ENCODE measurements around the gene MYO7A.

The MYO7A gene

GRCh38 chr11:77170107-77170506 is 42.1 kb downstream of the MYO7A start:
- no peak for DNase-seq

DNA sequence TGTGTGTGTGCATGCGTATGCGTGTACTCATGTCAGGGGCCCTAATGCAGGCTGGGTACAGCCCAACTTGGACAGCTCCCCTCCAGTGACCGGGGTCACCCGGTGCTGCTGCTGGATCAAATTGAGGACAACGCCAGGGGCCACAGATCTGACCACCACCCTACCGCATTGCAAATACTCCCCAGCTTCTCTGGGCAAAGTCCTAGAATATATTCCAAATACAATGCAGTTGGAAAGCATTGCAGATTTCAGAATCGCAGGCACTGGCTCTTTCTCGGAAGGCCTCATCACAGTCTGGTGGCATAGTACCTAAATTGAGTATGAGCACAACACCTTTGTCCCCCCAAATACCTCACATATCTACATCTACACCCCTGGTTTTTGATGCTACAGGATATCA is 43.2 kb downstream of the MYO7A start:
- DNase-seq, result no peak

DNA sequence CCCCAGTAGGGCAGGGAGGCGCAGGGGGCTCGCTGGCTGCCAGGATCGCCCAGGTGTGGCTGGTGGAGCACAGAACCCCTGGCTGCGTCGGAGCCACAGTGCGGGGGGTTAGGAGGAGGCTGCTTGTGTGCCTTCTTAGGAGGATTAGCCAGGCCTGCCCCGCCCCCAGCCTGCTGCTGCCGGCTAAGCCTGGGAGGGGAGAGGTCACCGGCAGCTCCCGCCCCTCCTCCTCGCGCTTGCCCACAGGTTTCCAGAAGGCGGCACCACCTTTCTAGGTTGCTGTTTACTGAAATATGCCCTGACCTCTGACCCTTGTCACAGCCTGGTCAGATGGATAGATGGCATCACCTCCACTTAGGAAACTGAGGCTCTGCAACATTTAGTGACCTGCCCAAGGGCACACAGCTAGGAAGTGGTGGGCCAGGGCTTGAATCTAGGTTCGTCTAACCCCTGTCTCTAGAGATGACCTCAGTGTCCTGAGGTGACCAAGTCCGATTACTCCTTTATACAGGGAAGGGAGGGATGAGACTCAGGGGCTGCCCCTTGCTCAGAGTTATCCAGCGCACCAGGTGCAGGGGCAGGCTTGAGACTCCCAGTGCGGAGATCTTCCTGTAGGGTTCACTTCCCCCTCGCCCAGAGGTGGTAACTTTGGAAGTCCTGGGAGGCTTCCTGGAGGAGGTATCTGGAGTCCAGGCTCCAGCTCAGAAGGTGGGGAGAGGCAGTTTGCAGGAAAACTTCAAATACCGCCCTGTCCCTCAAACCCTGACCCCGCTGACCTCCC is 44.0 kb downstream of the MYO7A start:
- no peak for DNase-seq

- no peak for DNase-seq
These were observed 44.6 kb downstream of the MYO7A start for GRCh38 chr11:77172666-77172982.

DNA sequence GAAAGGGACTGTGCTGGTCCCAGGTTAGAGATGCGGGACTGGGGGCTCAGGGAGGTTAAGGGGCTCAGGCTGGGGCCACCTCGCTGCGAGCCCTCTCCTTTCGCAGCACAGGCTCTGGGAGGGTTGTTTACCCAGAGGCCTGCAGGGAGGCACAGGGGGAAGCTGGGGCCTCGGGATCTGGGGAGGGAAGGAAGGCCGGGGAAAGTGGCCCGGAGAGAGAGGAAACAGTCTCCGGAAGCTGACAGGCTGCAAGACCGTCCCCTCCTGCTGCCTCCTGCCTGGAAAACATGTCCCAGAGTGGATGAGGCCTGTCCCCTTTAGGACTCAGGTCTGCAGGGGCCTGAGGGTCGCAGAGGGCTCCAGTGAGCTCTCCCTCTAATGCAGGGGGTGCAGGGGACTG is 45.4 kb downstream of the MYO7A start:
- DNase-seq, result no peak

GRCh38 chr11:77174559-77174958 is 46.5 kb downstream of the MYO7A start:
- no peak for DNase-seq

DNA sequence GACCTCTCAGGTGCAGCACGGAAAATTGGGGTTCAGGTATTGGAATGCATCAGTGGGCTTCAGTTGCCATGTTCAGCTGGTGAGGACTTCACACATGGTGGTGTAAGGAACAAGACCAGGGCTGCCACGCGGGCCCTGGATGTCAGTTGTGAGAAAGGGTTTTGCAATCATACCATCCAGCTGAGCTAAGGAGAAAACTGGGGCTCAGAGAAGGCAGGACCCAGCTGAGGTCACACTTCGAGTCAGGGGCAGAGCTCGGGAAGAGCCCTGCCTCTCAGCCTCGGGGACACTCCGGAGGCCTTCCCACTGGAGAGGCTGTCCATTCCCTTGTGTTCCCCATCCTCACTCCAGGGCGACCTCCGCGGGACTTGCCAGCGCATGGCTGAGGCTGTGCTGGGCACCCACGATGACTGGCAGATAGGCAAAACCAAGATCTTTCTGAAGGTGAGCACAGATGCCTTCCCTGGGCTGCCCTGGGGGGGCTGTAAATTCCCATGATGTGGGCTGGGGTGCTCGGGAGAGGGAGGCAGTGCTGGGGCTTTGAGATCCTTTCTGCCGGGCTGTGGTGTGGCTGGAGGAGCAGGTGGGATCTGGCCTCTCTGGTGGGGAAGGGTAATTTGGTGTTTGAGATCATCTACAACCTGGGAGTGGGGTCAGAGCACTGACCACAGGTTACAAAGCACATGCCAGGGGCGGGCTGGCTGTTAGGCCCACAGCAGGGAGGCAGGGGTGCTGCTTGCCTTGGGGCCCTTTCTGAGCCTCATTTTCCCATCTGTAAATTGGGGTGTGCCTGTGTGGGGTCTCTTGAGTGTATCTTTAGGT is 47.2 kb downstream of the MYO7A start:
- no peak for DNase-seq

DNA sequence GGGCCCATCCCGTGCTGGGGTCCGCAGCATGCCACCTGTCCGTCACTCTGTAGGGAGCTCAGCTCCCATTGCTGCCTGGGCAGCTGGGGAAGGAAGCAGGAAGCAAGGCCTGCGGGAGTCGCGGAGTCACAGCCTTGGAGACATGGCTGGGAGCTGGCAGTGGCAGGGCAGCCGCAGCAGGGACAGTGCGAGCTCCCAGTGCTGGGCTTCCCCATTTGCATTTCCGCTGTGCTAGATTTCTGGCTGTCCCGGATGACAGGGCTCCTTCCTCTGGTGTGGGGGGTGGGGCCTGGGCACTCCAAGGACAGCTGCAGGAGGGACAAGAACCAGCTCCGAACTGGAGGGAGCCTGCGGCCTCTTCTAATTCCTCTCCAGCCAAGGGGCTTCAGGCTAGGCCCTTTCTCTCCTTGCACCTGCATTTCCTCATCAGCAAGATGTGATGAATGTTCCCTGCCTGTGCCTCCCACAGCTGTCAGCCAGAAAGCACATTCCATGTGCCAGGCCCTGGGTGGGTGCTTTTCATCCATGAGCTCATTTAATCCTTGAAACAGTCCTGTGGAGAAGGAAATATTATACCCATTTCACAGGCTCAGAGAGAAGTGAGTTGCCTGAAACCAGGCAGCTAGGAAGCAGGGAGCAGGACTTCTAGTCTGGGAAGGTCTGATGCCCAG is 48.0 kb downstream of the MYO7A start:
- DNase-seq, result no peak

GRCh38 chr11:77176996-77177395 is 49.0 kb downstream of the MYO7A start:
- no peak for DNase-seq

- no peak for DNase-seq
These were observed 50.1 kb downstream of the MYO7A start for GRCh38 chr11:77178150-77178549.

GRCh38 chr11:77179048-77179447 is 51.0 kb downstream of the MYO7A start:
- DNase-seq, result no peak

GRCh38 chr11:77179681-77180080 is 51.6 kb downstream of the MYO7A start:
- DNase-seq, result no peak

- DNase-seq, result no peak
These were observed 52.3 kb downstream of the MYO7A start for GRCh38 chr11:77180346-77180745.

- DNase-seq, result no peak
These were observed 53.2 kb downstream of the MYO7A start for GRCh38 chr11:77181226-77181625.

DNA sequence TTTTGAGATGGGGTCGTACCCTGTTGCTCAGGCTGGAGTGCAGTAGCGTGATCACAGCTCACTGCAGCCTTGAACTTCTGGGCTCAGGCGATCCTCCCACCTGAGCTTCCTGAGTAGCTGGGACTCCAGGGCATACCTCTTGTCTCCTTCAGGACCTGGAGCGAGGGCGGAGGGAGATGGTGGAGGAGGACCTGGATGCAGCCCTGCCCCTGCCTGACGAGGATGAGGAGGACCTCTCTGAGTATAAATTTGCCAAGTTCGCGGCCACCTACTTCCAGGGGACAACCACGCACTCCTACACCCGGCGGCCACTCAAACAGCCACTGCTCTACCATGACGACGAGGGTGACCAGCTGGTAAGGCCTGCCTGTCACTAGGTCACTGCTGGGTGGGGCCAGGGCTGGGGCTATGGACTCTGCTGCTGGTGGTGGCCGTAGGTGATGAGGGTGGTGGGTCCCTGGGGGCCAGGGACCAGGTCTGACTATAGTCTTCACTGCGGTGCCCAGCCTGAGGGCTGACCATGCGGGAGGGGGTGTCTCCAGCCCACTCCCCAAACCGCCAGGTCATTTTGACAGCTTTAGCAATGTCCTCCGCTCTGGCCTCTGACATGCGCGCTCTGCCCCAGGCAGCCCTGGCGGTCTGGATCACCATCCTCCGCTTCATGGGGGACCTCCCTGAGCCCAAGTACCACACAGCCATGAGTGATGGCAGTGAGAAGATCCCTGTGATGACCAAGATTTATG is 53.9 kb downstream of the MYO7A start:
- DNase-seq, result no peak

DNA sequence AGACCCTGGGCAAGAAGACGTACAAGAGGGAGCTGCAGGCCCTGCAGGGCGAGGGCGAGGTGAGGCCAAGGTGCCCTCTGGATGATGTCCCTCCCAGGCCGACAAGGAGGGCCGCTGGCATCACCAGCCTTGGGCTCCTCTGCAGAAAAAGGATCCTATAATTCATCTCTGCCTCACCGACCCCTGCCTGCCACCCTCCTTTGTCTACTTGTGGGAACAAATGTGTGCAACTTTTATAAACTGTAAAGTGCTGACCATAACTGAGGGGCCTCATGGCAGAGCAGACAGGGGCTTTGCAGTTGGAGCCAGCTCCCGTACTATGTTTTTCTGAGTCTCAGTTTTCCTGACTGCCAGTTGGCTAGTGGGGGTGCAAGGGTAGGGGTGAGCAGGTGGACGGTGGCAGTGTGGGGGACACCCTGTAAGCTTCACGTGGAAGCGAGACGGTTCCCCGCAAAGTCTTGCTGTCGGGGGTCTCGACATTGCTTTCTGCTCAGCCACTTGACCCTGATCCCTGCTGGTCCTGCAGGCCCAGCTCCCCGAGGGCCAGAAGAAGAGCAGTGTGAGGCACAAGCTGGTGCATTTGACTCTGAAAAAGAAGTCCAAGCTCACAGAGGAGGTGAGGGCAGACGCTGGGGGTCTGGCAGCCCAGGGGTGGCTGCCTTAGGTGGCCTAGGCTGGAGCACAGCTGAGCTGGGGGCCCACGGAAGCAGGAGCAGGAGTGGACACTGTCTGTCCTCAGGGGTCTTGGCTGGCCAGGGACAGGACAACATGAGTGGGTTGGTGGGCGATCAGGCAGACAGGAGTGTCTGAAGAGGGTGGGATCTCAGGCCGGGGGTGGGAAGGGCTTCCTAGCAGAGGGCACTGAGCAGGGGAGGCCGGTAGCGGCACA is 54.7 kb downstream of the MYO7A start:
- no peak for DNase-seq

GRCh38 chr11:77183431-77183984 is 55.5 kb downstream of the MYO7A start:
- DNase-seq, result no peak

- no peak for DNase-seq
These were observed 56.3 kb downstream of the MYO7A start for GRCh38 chr11:77184136-77184860.

GRCh38 chr11:77186302-77186701 is 58.3 kb downstream of the MYO7A start:
- DNase-seq, result no peak

- DNase-seq, result no peak
These were observed 59.2 kb downstream of the MYO7A start for GRCh38 chr11:77187111-77187750.

Measured in NCI-H1436 (cell line).